Measurements from ENCODE around the gene SIRT1.
"Not testable (repeated sequence)": the region's sequence is repeated elsewhere in the genome, so short reads cannot be mapped to it uniquely, and the experiment has no call there.

Gene SIRT1

GRCh38 chr10:67877421-67877820 lies 7.0 kb upstream of the SIRT1 start:
- not testable (repeated sequence) for DNase-seq (ENCODE audit: low spot score)

GRCh38 chr10:67878133-67878532 lies 6.3 kb upstream of the SIRT1 start:
- no peak for DNase-seq (ENCODE audit: low spot score)

GRCh38 chr10:67883710-67884312 lies 645 bp upstream of the SIRT1 start:
- DNase-seq (ENCODE audit: low spot score): no peak

DNA sequence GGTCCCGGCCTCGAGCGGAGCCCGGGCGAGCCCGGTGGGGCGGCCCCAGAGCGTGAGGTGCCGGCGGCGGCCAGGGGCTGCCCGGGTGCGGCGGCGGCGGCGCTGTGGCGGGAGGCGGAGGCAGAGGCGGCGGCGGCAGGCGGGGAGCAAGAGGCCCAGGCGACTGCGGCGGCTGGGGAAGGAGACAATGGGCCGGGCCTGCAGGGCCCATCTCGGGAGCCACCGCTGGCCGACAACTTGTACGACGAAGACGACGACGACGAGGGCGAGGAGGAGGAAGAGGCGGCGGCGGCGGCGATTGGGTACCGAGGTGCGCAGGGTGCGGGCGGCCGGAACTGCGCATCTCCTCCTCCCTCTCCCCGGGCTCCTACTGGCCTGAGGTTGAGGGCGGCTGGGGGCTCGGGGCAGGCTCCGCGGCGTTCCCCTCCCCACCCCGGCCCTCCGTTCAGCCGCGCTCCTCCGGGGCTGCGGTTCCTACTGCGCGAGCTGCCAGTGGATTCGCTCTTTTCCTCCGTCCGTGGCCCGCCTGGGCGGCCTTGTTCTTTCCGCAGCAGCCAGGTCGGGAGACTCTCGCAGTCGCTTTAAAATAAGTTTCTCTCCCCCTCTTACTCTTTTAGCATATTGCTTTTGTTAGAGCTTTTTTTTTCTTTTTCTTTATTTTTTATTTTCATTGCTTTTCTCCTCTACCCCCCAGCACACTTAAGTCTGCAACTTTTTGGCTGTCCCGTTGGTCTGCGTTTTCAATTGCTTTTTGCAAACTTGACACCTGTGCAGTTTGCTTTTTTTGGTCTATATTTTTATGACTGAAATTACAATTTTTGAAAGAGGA lies 600 bp downstream of the SIRT1 start:
- peak; percentile 82 for DNase-seq (ENCODE audit: low spot score)

DNA sequence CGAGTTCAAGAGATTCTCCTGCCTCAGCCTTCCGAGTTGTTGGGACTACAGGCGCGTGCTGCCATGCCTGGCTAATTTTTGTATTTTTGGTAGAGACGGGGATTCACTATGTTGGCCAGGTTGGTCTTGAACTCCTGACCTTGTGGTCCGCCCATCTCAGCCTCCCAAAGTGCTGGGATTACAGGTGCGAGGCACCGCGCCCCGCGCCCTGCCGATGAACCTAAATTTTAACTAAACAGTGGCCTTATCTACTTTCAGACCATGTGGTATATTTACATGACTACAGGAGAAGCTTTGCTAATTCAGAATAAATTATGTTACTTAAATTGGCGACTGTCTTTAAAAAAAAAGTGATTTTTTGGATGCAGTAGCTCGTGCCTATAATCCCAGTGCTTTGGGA lies 9.2 kb downstream of the SIRT1 start:
- DNase-seq (ENCODE audit: low spot score): no peak

DNA sequence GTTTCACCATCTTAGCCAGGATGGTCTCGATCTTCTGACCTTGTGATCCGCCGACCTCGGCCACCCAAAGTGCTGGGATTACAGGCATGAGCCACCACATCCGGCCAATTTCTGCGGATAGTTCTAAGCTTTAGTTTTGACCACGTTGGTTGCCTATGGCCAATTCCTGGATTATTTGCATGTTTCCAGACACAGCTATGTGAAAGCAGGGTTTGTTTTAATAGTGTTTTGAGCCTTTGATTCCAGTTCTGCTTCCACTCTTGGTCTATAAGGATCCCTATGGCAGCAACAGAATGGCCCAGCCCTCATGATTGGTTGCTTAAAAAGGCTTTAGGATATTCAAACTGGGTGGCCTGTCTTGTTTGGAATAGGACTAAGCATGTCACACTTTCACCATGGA lies 19.1 kb downstream of the SIRT1 start:
- no peak for DNase-seq (ENCODE audit: low spot score)

DNA sequence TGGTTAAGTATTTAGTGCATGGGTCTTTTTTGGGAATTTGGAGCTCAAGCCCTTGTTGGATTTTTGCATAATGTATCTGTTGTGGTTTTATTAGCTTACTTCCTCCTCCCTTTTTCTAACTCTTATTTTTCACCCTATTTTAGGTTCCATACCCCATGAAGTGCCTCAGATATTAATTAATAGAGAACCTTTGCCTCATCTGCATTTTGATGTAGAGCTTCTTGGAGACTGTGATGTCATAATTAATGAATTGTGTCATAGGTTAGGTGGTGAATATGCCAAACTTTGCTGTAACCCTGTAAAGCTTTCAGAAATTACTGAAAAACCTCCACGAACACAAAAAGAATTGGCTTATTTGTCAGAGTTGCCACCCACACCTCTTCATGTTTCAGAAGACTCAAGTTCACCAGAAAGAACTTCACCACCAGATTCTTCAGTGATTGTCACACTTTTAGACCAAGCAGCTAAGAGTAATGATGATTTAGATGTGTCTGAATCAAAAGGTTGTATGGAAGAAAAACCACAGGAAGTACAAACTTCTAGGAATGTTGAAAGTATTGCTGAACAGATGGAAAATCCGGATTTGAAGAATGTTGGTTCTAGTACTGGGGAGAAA lies 28.0 kb downstream of the SIRT1 start:
- no peak for DNase-seq (ENCODE audit: low spot score)

GRCh38 chr10:67914777-67915340 lies 30.4 kb downstream of the SIRT1 start:
- no peak for DNase-seq (ENCODE audit: low spot score)

- DNase-seq (ENCODE audit: low spot score): no peak
These were observed 32.7 kb downstream of the SIRT1 start for GRCh38 chr10:67917169-67917568.

DNA sequence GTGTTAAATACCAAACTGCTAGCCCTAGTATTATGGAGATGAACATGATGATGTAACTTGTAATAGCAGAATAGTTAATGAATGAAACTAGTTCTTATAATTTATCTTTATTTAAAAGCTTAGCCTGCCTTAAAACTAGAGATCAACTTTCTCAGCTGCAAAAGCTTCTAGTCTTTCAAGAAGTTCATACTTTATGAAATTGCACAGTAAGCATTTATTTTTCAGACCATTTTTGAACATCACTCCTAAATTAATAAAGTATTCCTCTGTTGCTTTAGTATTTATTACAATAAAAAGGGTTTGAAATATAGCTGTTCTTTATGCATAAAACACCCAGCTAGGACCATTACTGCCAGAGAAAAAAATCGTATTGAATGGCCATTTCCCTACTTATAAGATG lies 33.2 kb downstream of the SIRT1 start:
- no peak for DNase-seq (ENCODE audit: low spot score)

DNA sequence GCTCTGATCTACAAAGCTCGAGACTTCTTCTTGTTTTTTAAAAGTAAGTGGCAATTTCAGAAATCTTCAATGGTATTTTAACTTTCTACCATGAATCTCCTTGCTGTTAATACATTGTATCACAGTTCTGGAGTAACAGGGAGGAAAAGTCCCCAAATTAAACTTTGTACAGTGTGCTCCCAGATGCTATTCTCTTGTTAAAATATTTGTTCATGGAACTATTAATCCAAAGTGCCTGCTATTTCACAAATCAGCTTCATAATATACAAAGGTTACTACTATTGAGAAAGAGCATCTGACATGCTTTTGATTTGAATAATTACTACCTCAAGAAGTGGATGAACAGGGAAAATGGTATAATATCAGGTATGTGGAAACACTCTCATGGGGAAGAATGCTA lies 36.6 kb downstream of the SIRT1 start:
- DNase-seq (ENCODE audit: low spot score): no peak

DNA sequence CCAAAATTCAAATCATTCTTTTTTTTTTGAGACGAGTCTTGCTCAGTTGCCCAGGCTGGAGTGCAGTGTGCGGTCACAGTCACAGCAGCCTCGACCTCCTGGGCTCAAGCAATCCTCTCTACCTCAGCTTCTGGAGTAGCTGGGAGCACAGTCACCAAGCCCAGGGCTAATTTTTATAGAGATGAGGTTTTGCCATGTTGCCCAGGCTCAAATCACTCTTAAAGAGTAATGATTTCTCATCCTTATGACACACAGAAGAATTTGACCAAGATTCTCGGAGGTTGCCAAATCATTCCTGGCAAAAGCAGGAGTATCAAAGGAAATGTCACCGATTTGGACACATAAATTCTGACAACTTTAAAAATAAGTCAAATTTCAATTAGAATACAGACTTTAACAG lies 39.1 kb downstream of the SIRT1 start:
- no peak for DNase-seq (ENCODE audit: low spot score)

DNA sequence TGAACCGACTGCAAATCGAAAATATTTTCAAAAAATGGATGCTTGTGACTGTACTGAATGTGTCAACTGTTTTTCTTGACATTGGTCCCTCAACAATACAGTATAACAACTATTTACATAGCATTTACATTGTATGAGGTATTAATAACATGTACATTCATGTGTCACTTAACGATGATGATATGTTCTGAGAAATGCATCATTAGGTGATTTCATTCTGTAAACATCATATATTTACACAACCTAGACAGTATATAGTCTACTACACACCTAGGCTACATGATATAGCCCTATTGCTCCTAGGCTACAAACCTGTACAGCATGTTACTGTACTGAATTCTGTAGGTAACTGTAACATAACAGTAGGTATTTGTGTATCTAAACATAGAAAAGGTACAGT lies 39.7 kb downstream of the SIRT1 start:
- DNase-seq (ENCODE audit: low spot score): no peak

DNA sequence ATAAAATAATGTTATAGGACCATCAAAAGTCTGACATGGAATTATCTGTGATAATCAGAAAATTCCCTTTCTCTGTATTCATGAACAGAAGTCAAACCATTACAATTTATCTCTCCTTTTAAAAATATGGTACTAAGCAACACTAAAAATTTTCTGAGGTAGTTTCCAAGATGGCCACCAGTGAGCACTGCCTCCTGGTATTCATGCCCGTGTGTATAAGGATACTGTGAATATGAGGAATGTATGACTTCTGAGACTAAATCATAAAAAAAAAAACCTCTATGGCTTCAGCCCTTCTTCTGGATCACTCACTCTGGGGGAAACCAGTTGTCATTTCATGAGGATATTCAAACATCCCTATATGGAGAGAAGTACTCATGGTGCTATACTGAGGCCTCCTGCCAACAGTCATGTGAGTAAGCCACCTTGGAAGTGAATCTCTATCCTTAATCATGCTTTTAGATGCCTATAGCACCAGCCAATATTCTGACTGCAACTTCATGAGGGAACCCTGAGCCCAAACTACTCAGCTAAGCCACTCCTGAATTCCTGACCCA lies 41.1 kb downstream of the SIRT1 start:
- no peak for DNase-seq (ENCODE audit: low spot score)

DNA sequence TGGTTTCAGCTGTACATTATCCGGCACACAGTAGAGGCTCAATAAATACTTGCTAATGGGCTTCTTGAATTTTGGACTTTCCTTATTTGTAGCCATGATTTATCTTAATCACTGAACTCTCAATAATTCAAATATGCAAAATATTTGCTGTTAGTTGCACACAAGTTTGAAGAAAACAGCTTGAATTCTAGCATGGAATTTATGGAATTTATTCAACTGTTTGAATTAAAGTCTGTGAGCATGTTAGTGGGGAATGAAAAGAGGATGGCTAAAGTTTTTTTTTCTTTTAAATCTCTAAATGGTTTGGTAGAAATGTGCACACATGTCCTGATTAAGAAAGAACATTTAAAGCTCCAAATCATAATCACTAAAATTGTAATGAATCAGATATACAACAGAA lies 42.5 kb downstream of the SIRT1 start:
- DNase-seq (ENCODE audit: low spot score): no peak

GRCh38 chr10:67933199-67933598 lies 48.7 kb downstream of the SIRT1 start:
- DNase-seq (ENCODE audit: low spot score): no peak

- no peak for DNase-seq (ENCODE audit: low spot score)
These were observed 49.9 kb downstream of the SIRT1 start for GRCh38 chr10:67934336-67934735.

- DNase-seq (ENCODE audit: low spot score): no peak
These were observed 50.8 kb downstream of the SIRT1 start for GRCh38 chr10:67935223-67935622.

DNA sequence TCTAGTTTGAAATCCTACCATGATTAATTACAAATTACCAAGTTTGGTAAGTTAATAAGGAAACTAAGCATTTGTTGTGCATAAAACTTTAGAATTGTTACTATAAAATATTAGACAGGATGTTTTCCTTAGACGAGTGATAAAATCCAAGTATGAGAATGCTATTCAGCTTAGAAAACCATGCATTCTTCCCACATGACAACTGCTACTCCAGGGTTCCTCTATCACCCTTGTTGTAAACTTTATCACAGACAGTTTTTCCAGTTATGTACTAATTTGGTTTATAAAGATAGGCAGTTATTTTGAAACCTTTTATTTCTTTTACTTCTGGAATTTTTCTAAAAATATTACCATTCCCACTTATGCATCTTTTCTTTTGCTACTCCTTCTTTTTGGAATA lies 52.0 kb downstream of the SIRT1 start:
- DNase-seq (ENCODE audit: low spot score): no peak

DNA sequence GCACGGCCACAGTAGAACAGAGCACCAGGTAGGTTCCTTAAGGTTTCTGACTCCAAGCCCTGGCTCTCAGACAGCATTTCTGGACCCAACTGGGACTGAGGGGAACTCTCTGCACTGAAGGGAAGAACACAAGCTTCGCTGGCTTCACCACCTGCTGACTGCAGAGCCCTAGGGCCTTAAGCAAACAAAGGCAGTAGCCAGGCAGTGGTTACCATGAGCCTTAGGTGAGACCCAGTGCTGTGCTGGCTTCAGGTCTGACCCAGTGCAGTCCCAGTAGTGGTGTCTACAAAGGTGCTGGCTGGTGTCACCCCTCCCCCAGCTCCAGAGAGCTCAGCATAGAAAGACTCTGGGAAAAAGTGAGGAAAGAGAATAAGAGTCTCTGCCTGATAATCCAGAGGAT lies 59.5 kb downstream of the SIRT1 start:
- no peak for DNase-seq (ENCODE audit: low spot score)

DNA sequence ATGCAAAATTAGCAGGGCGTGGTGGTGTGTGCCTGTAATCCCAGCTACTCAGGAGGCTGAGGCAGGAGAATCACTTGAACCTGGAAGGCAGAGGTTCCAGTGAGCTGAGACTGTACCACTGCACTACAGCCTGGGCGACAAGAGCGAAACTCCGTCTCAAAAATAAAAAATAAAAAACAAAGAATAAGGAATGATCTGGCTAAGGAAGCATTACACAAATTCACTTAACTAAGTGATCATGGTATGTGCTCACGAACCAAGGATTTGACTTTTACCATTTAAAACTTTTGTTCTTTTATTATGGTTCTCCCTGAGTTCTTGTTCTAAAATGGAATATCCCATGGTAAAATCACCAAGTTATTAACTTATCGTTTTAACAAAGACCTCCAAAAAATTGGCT lies 71.2 kb downstream of the SIRT1 start:
- no peak for DNase-seq (ENCODE audit: low spot score)

DNA sequence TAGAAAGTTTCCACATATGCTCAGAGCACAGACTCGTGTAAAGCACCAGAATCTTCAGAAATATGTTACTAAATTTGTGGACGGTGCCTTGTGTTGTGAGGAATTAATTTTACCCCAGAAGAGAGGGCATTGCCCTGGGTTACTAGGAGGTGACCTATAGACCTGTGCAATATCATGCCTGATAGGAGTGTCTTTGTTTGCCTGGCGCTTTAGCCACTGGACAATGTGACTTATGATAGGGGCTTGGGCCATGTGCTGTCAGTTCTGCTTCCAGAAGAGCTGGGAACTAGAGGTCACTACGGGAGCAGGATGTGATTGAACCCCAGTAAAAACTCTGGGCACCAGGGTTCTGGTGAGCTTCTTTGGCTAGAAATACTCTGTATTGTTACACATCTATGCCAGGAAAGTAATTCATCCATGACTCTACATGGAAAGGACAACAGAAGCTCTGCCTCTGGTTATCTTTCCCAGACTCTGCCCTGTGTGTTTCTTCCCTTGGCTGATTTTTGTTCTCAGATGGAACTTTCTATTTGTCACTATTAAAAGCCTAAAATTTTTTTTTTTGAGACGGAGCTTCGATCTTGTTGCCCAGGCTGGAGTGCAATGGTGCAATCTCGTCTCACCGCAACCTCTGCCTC lies 75.5 kb downstream of the SIRT1 start:
- DNase-seq (ENCODE audit: low spot score): no peak
